K562 (cell line): ENCODE measurements around the gene UBA3. TPM values are rescaled to one million over a fixed set of nuclear protein-coding genes. Genes with fewer than 3 reads are reported as not detected.
A peak's percentile ranks its signal among the peaks of the same experiment; 100 is the strongest.

Source experiments
- ATAC-seq: fragments of 200-7000 bp; cut with Tn5 transposase; 3 replicates; pipeline ENCODE4 v1.9.1; 2020; ENCODE audit warnings: moderate library complexity
- BruUV-seq: library from RNA; stranded (reverse); fragments of 400-500 nt; replicated peaks from 2 replicates; lab custom pipeline; 2021; lab: Mats Ljungman, UMichigan
- CTCF ChIA-PET: fragments of 300-600 bp; formaldehyde crosslinking; extraction: SDS; loops from one replicate; lab custom pipeline; 2021; ENCODE audit warnings: low intra/inter-chr PET ratio; lab: Yijun Ruan, JAX
- POLR2A ChIA-PET: fragments of 300-600, 350-650 bp; sonication (Branson Sonifier 250); formaldehyde crosslinking; extraction: SDS; loops from one replicate; lab custom pipeline; 2021; ENCODE audit warnings: antibody characterized with exemption, inconsistent platforms; lab: Yijun Ruan, JAX
- DNase-seq, 4 experiments: peaks; one replicate each; pipeline versions ENCODE4 v3.0.0 to v3.0.0-alpha.2; 2011 to 2018; ENCODE audit warnings: low spot score in 3 of 4, mixed read lengths in 3 of 4; ENCODE audit errors: extremely low read depth in 1 of 4
- FAIRE-seq: peaks from 2 replicates; lab custom pipeline; 2011; peaks lifted over from hg19 to GRCh38; lab: Jason Lieb, UNC
- H2AFZ ChIP-seq: 2 replicates; pipeline ENCODE4 v1.6.0; 2011; ENCODE audit warnings: low read depth, low read length, control low read depth, inconsistent platforms
- H3K27ac ChIP-seq: fragments of 200-600 bp; 3 replicates; pipeline ENCODE4 v1.8.0; 2011; ENCODE audit warnings: low read depth, mild to moderate bottlenecking, control low read depth, inconsistent platforms, low read length, moderate library complexity, mixed read lengths; ENCODE audit errors: extremely low read depth
- H3K27me3 ChIP-seq, 2 experiments: fragments of 300-600 bp in 1 of 2; 2 replicates in 1 of 2; 3 replicates in 1 of 2; pipeline versions ENCODE4 v1.6.0 to v1.8.0; 2011; ENCODE audit warnings: inconsistent platforms in 2 of 2, low read length in 2 of 2, mild to moderate bottlenecking in 1 of 2, mixed read lengths in 1 of 2, moderate library complexity in 1 of 2; ENCODE audit not compliant: control insufficient read depth in 2 of 2, insufficient read depth in 2 of 2
- H3K36me3 ChIP-seq: fragments of 300-600 bp; 3 replicates; pipeline ENCODE4 v1.8.0; 2011; ENCODE audit warnings: mild to moderate bottlenecking, low read length, inconsistent platforms; ENCODE audit not compliant: control insufficient read depth, insufficient read depth
- H3K4me1 ChIP-seq, 2 experiments: fragments of 200-600 bp in 1 of 2; replicated peaks in 1 of 2; 2 replicates in 1 of 2; 3 replicates in 1 of 2; pipeline versions ENCODE4 v1.5.1 to v1.8.0; 2011; ENCODE audit warnings: inconsistent platforms in 2 of 2, low read length in 2 of 2, mild to moderate bottlenecking in 1 of 2, mixed read lengths in 1 of 2, moderate library complexity in 1 of 2; ENCODE audit not compliant: control insufficient read depth in 2 of 2, insufficient read depth in 2 of 2
- H3K4me2 ChIP-seq: 2 replicates; pipeline ENCODE4 v1.6.1; 2011; ENCODE audit warnings: low read length, control low read depth, inconsistent platforms, mixed read lengths; ENCODE audit not compliant: insufficient read depth
- H3K4me3 ChIP-seq: fragments of 200-600 bp; sonication (generic), shearing (Covaris generic); 2 replicates; pipeline ENCODE4 v1.5.1; 2016; ENCODE audit warnings: control low read depth, inconsistent platforms
- H3K79me2 ChIP-seq: fragments of 200-600 bp; 3 replicates; pipeline ENCODE4 v1.8.0; 2011; ENCODE audit warnings: low read length, inconsistent platforms; ENCODE audit not compliant: control insufficient read depth, insufficient read depth
- H3K9ac ChIP-seq, 2 experiments: 2 replicates each; pipeline versions ENCODE4 v1.6.0 to v1.6.1; 2011; ENCODE audit warnings: low read depth in 2 of 2, low read length in 2 of 2, control low read depth in 1 of 2, inconsistent platforms in 1 of 2, mild to moderate bottlenecking in 1 of 2, mixed read lengths in 1 of 2; ENCODE audit not compliant: insufficient read depth in 1 of 2
- H3K9me1 ChIP-seq: one replicate; pipeline ENCODE4 v1.6.0; 2011; ENCODE audit warnings: inconsistent platforms, mild to moderate bottlenecking, low read length, moderate library complexity; ENCODE audit not compliant: control insufficient read depth, insufficient read depth
- H3K9me3 ChIP-seq: replicated peaks from 2 replicates; pipeline ENCODE4 v1.5.1; 2011; ENCODE audit warnings: low read depth, low read length, inconsistent platforms; ENCODE audit not compliant: control insufficient read depth, insufficient read depth
- H4K20me1 ChIP-seq: replicated peaks from 2 replicates; pipeline ENCODE4 v1.6.1; 2011; ENCODE audit warnings: low read length, inconsistent platforms, mixed read lengths; ENCODE audit not compliant: control insufficient read depth, insufficient read depth
- BHLHE40 ChIP-seq: IDR thresholded peaks from 2 replicates; pipeline ENCODE4 v1.6.1; 2011; ENCODE audit warnings: low read length, improper control_type of control experiment
- CHD1 ChIP-seq: fragments of 200-600 bp; sonication (generic); IDR thresholded peaks from one replicate; pipeline ENCODE4 v1.6.1; 2012; ENCODE audit warnings: mild to moderate bottlenecking, moderate library complexity, low read length, inconsistent platforms
- JUNB ChIP-seq: fragments of 450-650 bp; formaldehyde crosslinking; conservative IDR thresholded peaks from 2 replicates; pipeline ENCODE4 v1.4.0; 2020; ENCODE audit warnings: mild to moderate bottlenecking
- SMAD1 ChIP-seq: fragments of 150-350 bp; IDR thresholded peaks from 2 replicates; pipeline ENCODE4 v1.6.1; 2014; ENCODE audit warnings: low read length, low read depth; ENCODE audit not compliant: partially characterized antibody
- SMARCE1 ChIP-seq: fragments of 450-650 bp; IDR thresholded peaks from 2 replicates; pipeline ENCODE4 v1.7.1; 2016; ENCODE audit warnings: mild to moderate bottlenecking
- SRSF7 ChIP-seq: fragments of 200-400 bp; formaldehyde crosslinking; optimal IDR thresholded peaks from 2 replicates; pipeline ENCODE3; 2017; ENCODE audit warnings: mild to moderate bottlenecking, low read depth, low read length
- ZC3H4 ChIP-seq: sonication (generic); formaldehyde crosslinking; IDR thresholded peaks from 2 replicates; pipeline ENCODE4 v1.9.0; 2021; ENCODE audit warnings: missing genetic modification reagents, borderline replicate concordance
- ZNF224 ChIP-seq: sonication (generic); formaldehyde crosslinking; IDR thresholded peaks from 2 replicates; pipeline ENCODE4 v1.8.0; 2022; ENCODE audit warnings: mild to moderate bottlenecking, missing genetic modification reagents
- ZNF668 ChIP-seq: fragments of 250-450 bp; sonication (Bioruptor Pico); IDR thresholded peaks from 2 replicates; pipeline ENCODE4 v1.8.0; 2022; ENCODE audit warnings: mild to moderate bottlenecking, inconsistent platforms
- ZNF766 ChIP-seq: fragments of 200-800 bp; sonication (Bioruptor generic); conservative IDR thresholded peaks from 2 replicates; pipeline ENCODE4 v1.6.1; 2016; ENCODE audit warnings: missing genetic modification characterization, missing compliant biosample characterization
- WGBS: fragments of 100-300 bp; shearing (Covaris generic); methylation state at CpG from one replicate; pipeline ENCODE4 v1.1.6; 2016; ENCODE audit warnings: low coverage, mixed read lengths; ENCODE audit not compliant: insufficient coverage; ENCODE audit errors: missing lambda C conversion rate; 5-methylcytosine and 5-hydroxymethylcytosine counted together
- in situ Hi-C: fragments of 300-500 bp; cut with MboI; formaldehyde crosslinking; loops from 4 replicates; pipeline ENCODE4 v1.15.0; 2018; ENCODE audit warnings: inconsistent platforms, mixed read lengths
- intact Hi-C: fragments of 100-400 bp; cut with micrococcal nuclease; formaldehyde crosslinking; loops from 2 replicates; pipeline ENCODE4 v1.14.2; 2022
- polyA plus RNA-seq, 8 experiments: library from polyadenylated mRNA; depleted of rRNA in 4 of 8; stranded (reverse) in 5 of 8; unstranded in 3 of 8; fragments of >200 nt; fragmentation: Nextera tagmentation in 2 of 8; fragmentation: Illumina TruSeq in 1 of 8; extraction: Ambion mirVana in 2 of 8; extraction: Trizol in 1 of 8; gene quantifications; 2 replicates each; pipeline versions ENCODE4 v1.2.1 to v1.2.3, GENCODE V29; 2011 to 2014; ENCODE audit warnings: inconsistent platforms in 1 of 8, missing spikeins in 1 of 8
- total RNA-seq, 7 experiments: library from RNA; depleted of rRNA in 6 of 7; stranded (reverse); fragments of >200 nt in 6 of 7; fragmentation: Illumina TruSeq in 2 of 7; extraction: Trizol in 2 of 7; gene quantifications; 2 replicates each; pipeline versions ENCODE4 v1.2.1 to v1.2.3, GENCODE V29; 2011 to 2021; ENCODE audit warnings: low replicate concordance in 1 of 7
- TF ChIP-seq, protein P1 (sequence below): sonication (generic); formaldehyde crosslinking; IDR thresholded peaks from 2 replicates; pipeline ENCODE4 v1.8.0; 2023; ENCODE audit warnings: missing genetic modification reagents, mild to moderate bottlenecking, borderline replicate concordance
- TF ChIP-seq, protein P2 (sequence below): fragments of 250-450 bp; sonication (Bioruptor Pico); IDR thresholded peaks from 2 replicates; pipeline ENCODE4 v1.8.0; 2021; ENCODE audit warnings: borderline replicate concordance, mild to moderate bottlenecking, moderate library complexity; ENCODE audit not compliant: poor library complexity, severe bottlenecking
- TF ChIP-seq, protein P3 (sequence below): fragments of 450-650 bp; formaldehyde crosslinking; IDR thresholded peaks from 2 replicates; pipeline ENCODE4 v1.4.0; 2020; ENCODE audit warnings: mild to moderate bottlenecking, mixed read lengths

The UBA3 gene
- total and polyA plus RNA-seq, 9 of the 15 experiments (the other 6 are each of a cell fraction or from before 2014, with no cell fraction given) = 23.2 to 80.0 (median 38.6) TPM

DNA sequence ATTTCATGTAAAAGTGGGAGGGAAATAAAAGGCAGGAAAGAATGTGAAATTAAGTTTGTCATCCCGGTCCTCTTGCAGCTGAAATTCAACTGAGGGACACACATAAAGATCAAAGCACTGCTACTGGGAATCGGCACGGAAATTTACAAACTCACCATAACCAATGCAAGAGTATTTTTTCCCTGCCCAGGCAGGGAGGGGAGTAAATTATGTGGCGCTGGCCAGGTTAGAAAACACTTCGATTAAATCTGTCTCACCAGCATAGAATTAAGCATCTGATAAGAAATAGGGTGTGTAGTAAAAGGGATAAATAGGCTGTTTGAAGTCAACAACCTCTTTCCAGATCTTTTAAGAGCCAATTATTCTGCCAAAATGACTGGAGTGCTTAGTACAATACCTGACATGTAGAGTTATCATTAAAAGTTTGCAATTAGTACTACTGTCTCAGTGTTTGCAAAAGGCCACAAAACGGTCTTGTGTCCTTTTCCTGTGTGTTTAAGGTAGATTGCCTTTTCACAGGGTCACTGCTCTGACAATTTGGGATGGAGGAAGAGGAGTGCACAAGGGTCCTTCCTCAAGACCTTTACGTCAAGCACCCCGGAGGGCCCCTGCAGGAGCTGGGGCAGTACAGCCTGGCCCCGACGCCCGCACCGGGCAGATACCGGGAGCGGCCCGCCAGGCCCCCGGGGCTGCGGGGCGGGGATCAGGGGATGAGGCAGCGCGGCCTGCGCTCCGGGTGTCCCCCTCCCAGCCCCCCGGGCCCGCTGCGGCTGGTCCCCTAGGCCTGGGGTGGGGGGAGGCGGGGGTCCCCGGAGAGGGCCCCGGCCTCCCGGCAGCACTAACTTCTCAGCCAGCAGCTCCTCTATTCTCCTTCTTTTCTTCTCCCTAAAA is 651 bp downstream of the UBA3 start (continued):
- no peak for TF ChIP-seq SRSF7
- TF ChIP-seq CHD1 = peak; percentile 52
- TF ChIP-seq ZNF766 = no peak

DNA sequence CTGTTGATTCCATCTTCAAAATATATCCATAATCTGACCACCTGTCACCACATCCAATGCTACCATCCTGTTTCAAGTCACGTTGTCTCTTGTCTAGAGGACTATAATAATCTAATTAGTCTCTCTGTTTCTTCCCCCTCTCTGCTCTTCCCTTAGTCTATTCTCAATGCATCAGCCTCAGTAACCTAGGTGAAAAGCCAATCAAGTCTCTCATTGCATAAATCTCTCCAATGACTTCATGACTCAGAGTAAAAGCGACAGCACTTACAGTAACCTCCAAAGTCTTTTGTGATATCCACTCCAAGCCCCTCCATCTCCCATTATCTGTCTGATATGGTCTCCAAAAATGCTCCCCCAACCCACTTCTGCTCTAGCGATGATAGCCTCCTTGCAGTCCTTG is 7.2 kb downstream of the UBA3 start:
- no peak overlapping the region for H2AFZ ChIP-seq
- H3K9me1 ChIP-seq = no peaks in the 10 kb centered on the region
- in situ Hi-C loops (no loop called here), intact Hi-C loops (no loop called here)
- no TSS peak for BruUV-seq
- H3K36me3 ChIP-seq = peaks cover 17% of the 10 kb centered on the region; the same call in 1 of the 3 replicates
- H3K79me2 ChIP-seq = peaks cover 8% of the 10 kb centered on the region
- no peak for FAIRE-seq
- WGBS = 56% methylated on average over 3 of the region's 3 CpGs
- no peaks in the 10 kb centered on the region for H3K9me3 ChIP-seq
- H3K4me2 ChIP-seq = no peak overlapping the region
- no peak overlapping the region for H3K4me3 ChIP-seq
- CTCF ChIA-PET = no interaction called here
- H4K20me1 ChIP-seq = no peaks in the 10 kb centered on the region
- DNase-seq = no peak
- no peaks in the 10 kb centered on the region for H3K27me3 ChIP-seq
- POLR2A ChIA-PET = interaction anchor here (0.9 kb wide), 1 partner anchor 13 kb away, joined by 3 read pairs; no protein-coding TSS in a partner anchor
- no peak for ATAC-seq
- H3K27ac ChIP-seq = no peak overlapping the region
- no peak overlapping the region for H3K9ac ChIP-seq
- H3K4me1 ChIP-seq = no peaks in the 10 kb centered on the region; a peak in 3 of 5 replicates
- TF ChIP-seq SMAD1 = no peak
- TF ChIP-seq, protein P1, sequence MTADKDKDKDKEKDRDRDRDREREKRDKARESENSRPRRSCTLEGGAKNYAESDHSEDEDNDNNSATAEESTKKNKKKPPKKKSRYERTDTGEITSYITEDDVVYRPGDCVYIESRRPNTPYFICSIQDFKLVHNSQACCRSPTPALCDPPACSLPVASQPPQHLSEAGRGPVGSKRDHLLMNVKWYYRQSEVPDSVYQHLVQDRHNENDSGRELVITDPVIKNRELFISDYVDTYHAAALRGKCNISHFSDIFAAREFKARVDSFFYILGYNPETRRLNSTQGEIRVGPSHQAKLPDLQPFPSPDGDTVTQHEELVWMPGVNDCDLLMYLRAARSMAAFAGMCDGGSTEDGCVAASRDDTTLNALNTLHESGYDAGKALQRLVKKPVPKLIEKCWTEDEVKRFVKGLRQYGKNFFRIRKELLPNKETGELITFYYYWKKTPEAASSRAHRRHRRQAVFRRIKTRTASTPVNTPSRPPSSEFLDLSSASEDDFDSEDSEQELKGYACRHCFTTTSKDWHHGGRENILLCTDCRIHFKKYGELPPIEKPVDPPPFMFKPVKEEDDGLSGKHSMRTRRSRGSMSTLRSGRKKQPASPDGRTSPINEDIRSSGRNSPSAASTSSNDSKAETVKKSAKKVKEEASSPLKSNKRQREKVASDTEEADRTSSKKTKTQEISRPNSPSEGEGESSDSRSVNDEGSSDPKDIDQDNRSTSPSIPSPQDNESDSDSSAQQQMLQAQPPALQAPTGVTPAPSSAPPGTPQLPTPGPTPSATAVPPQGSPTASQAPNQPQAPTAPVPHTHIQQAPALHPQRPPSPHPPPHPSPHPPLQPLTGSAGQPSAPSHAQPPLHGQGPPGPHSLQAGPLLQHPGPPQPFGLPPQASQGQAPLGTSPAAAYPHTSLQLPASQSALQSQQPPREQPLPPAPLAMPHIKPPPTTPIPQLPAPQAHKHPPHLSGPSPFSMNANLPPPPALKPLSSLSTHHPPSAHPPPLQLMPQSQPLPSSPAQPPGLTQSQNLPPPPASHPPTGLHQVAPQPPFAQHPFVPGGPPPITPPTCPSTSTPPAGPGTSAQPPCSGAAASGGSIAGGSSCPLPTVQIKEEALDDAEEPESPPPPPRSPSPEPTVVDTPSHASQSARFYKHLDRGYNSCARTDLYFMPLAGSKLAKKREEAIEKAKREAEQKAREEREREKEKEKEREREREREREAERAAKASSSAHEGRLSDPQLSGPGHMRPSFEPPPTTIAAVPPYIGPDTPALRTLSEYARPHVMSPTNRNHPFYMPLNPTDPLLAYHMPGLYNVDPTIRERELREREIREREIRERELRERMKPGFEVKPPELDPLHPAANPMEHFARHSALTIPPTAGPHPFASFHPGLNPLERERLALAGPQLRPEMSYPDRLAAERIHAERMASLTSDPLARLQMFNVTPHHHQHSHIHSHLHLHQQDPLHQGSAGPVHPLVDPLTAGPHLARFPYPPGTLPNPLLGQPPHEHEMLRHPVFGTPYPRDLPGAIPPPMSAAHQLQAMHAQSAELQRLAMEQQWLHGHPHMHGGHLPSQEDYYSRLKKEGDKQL (CRISPR knock-in tag) = no peak
- TF ChIP-seq ZNF224 (CRISPR knock-in tag) = no peak
- no peak for TF ChIP-seq ZC3H4
- TF ChIP-seq ZNF668 (CRISPR knock-in tag) = no peak
- no peak for TF ChIP-seq JUNB
- TF ChIP-seq, protein P2, sequence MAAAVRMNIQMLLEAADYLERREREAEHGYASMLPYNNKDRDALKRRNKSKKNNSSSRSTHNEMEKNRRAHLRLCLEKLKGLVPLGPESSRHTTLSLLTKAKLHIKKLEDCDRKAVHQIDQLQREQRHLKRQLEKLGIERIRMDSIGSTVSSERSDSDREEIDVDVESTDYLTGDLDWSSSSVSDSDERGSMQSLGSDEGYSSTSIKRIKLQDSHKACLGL = no peak
- TF ChIP-seq, protein P3, sequence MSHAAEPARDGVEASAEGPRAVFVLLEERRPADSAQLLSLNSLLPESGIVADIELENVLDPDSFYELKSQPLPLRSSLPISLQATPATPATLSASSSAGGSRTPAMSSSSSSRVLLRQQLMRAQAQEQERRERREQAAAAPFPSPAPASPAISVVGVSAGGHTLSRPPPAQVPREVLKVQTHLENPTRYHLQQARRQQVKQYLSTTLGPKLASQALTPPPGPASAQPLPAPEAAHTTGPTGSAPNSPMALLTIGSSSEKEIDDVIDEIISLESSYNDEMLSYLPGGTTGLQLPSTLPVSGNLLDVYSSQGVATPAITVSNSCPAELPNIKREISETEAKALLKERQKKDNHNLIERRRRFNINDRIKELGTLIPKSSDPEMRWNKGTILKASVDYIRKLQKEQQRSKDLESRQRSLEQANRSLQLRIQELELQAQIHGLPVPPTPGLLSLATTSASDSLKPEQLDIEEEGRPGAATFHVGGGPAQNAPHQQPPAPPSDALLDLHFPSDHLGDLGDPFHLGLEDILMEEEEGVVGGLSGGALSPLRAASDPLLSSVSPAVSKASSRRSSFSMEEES (CRISPR knock-in tag) = no peak
- TF ChIP-seq BHLHE40 = no peak
- no peak for TF ChIP-seq SMARCE1
